Measurements from ENCODE around the gene TYW5. TPM values are rescaled to one million over a fixed set of nuclear protein-coding genes. Genes with fewer than 3 reads are reported as not detected.

Gene TYW5
- total and polyA plus RNA-seq, 5 donors: 1.7 to 3.5 (median 3.0) TPM

DNA sequence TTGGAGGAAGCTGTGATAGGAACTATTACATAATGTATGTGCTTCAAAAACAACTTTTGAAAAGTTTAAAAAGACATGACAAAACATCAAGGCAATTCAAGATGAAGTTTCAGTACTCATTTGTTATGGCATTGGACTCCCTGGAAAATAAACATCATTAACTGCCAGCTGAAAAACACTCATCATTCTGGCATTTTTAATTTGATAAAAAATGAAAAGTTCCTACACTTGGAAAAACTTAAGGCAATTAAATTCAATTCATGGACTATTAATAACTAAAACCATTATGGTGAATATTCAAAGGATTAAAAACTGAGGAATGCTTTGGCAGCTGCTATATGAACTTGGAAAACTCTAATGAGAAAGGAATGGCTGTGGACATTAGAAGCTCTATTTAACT, 8.5 kb downstream of the TYW5 start:
- DNase-seq (no peak), ATAC-seq (no peak)
- H3K4me1 ChIP-seq (ENCODE audit: control insufficient read depth, insufficient read depth, low read length): no peaks in the 10 kb centered on the region

DNA sequence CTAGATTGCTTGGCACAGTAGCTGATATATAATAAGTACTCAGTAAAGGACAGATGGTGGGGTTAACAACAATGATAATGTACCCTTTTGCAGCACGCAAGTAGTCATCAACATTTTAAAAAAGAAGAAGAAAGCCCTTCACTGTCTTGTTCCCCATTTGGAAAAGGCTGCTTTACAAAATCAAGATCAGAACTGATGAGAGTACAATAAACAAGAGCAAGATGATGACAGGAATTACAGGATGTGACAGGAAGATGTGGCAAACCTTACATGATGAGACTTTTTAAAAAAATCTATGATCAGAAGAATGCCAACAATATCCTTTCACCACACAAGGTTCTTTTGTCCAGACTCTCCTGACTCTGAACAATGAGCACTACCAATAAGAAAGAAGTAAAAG, 9.1 kb downstream of the TYW5 start:
- H3K4me3 ChIP-seq (ENCODE audit: low read length): no peak overlapping the region
- DNase-seq: no peak
- H3K4me1 ChIP-seq (ENCODE audit: control insufficient read depth, insufficient read depth, low read length): no peaks in the 10 kb centered on the region
- no peaks in the 10 kb centered on the region for H3K9me3 ChIP-seq (ENCODE audit: control insufficient read depth, low read length)
- ATAC-seq: no peak
- no peaks in the 10 kb centered on the region for H3K27me3 ChIP-seq (ENCODE audit: control insufficient read depth, insufficient read depth)
- 92% methylated on average over 1 of the region's 1 CpG for WGBS
- H3K27ac ChIP-seq (ENCODE audit: low read length): no peak overlapping the region
- intact Hi-C loops (cut with DNase I): no loop called here

More for the DNA sequence above, 8.5 kb downstream of the TYW5 start:
- Histone ChIP-seq H3K27me3 (ENCODE audit: control insufficient read depth, insufficient read depth) (no peaks in the 10 kb centered on the region), H3K9me3 (ENCODE audit: control insufficient read depth, low read length) (no peaks in the 10 kb centered on the region), H3K27ac (ENCODE audit: low read length) (no peak overlapping the region), H3K4me3 (ENCODE audit: low read length) (no peak overlapping the region)
- intact Hi-C loops (cut with DNase I): no loop called here

DNA sequence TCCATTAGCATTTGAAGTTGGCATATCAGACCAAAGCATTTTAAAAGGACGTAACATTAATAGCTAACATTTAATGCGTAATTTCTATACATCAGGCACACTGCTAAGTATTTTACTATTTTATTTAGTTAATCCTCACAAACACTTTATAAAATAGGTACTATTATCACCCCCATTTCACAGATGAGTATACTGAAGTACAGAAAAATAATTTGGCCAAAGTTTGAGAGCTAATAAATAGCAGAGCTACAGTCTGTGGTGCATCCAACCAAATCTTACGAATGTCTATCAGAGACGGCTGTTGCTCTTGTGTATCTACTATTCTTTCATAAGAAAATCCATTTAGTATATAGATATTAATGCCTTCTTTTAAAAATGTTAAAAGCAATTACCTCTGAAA, 11.9 kb downstream of the TYW5 start:
- intact Hi-C loops (cut with DNase I): no loop called here
- no peaks in the 10 kb centered on the region for H3K27me3 ChIP-seq (ENCODE audit: control insufficient read depth, insufficient read depth)
- H3K4me1 ChIP-seq (ENCODE audit: control insufficient read depth, insufficient read depth, low read length): no peaks in the 10 kb centered on the region
- no peaks in the 10 kb centered on the region for H3K9me3 ChIP-seq (ENCODE audit: control insufficient read depth, low read length)
- 92% methylated on average over 4 of the region's 4 CpGs for WGBS
- H3K27ac ChIP-seq (ENCODE audit: low read length): no peak overlapping the region
- DNase-seq: no peak
- no peak for ATAC-seq
- no peak overlapping the region for H3K4me3 ChIP-seq (ENCODE audit: low read length)

GRCh38 chr2:199940373-199940772, 14.9 kb downstream of the TYW5 start:
- H3K27me3 ChIP-seq (ENCODE audit: control insufficient read depth, insufficient read depth): no peaks in the 10 kb centered on the region
- H3K4me3 ChIP-seq (ENCODE audit: low read length): no peak overlapping the region
- no peaks in the 10 kb centered on the region for H3K9me3 ChIP-seq (ENCODE audit: control insufficient read depth, low read length)
- intact Hi-C loops (cut with DNase I): no loop called here
- H3K4me1 ChIP-seq (ENCODE audit: control insufficient read depth, insufficient read depth, low read length): no peaks in the 10 kb centered on the region
- H3K27ac ChIP-seq (ENCODE audit: low read length): no peak overlapping the region
- DNase-seq: no peak
- 85% methylated on average over 2 of the region's 2 CpGs for WGBS
- no peak for ATAC-seq

DNA sequence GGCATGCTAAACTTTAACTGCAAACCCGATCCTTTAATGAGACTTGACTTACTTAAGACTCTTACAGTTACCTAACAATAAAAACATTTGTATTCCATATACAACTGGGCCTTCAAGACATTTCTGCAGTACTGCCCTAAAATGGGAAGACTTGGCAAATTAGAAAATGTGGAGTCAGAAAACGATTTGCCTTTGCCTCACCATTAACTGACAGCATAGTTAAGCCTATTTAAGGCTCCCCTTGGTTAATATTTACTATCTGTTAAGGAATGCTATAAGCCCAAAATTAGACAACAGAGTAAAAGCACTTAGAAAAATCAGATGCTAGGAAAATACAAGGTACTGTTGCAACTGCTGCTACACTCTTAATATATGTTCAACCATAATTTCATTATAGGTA, 18.7 kb downstream of the TYW5 start:
- no peak for ATAC-seq
- no peaks in the 10 kb centered on the region for H3K27me3 ChIP-seq (ENCODE audit: control insufficient read depth, insufficient read depth)
- H3K4me3 ChIP-seq (ENCODE audit: low read length): no peak overlapping the region
- H3K4me1 ChIP-seq (ENCODE audit: control insufficient read depth, insufficient read depth, low read length): no peaks in the 10 kb centered on the region
- DNase-seq: no peak
- H3K27ac ChIP-seq (ENCODE audit: low read length): no peak overlapping the region
- intact Hi-C loops (cut with DNase I): no loop called here
- no peaks in the 10 kb centered on the region for H3K9me3 ChIP-seq (ENCODE audit: control insufficient read depth, low read length)
- WGBS: 87% methylated on average over 2 of the region's 2 CpGs

DNA sequence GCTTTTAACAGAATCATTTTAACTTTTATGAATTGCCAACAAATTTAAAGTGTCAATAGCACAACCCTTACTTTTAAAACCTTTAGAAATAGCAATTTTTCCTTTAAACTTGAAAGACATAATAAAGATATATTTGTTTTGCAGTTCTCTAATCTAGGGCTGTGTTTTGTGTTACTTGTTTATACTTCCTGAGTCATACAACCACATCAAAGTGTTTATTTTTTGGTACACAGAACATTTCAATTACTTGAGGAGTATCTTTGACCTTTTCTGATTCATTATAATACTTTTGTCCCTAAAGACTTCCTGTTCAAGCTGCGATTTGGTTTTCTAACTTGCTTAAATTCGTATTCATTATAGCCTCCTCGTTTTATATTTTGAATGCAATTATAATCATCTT, 21.8 kb downstream of the TYW5 start:
- Histone ChIP-seq H3K27me3 (ENCODE audit: control insufficient read depth, insufficient read depth) (no peaks in the 10 kb centered on the region), H3K4me1 (ENCODE audit: control insufficient read depth, insufficient read depth, low read length) (no peaks in the 10 kb centered on the region), H3K4me3 (ENCODE audit: low read length) (no peak overlapping the region), H3K9me3 (ENCODE audit: control insufficient read depth, low read length) (no peaks in the 10 kb centered on the region), H3K27ac (ENCODE audit: low read length) (no peak overlapping the region)
- DNase-seq: no peak
- intact Hi-C loops (cut with DNase I): no loop called here
- no peak for ATAC-seq
- WGBS: 78% methylated on average over 3 of the region's 3 CpGs

GRCh38 chr2:199932312-199932855, 22.9 kb downstream of the TYW5 start:
- Histone ChIP-seq H3K27me3 (ENCODE audit: control insufficient read depth, insufficient read depth) (no peaks in the 10 kb centered on the region), H3K4me1 (ENCODE audit: control insufficient read depth, insufficient read depth, low read length) (no peaks in the 10 kb centered on the region), H3K9me3 (ENCODE audit: control insufficient read depth, low read length) (no peaks in the 10 kb centered on the region), H3K4me3 (ENCODE audit: low read length) (no peak overlapping the region), H3K27ac (ENCODE audit: low read length) (no peak overlapping the region)
- DNase-seq (no peak), ATAC-seq (peak in 1 of 2 donors; percentile 14)
- intact Hi-C loops (cut with DNase I): no loop called here
- 78% methylated on average over 4 of the region's 4 CpGs for WGBS

DNA sequence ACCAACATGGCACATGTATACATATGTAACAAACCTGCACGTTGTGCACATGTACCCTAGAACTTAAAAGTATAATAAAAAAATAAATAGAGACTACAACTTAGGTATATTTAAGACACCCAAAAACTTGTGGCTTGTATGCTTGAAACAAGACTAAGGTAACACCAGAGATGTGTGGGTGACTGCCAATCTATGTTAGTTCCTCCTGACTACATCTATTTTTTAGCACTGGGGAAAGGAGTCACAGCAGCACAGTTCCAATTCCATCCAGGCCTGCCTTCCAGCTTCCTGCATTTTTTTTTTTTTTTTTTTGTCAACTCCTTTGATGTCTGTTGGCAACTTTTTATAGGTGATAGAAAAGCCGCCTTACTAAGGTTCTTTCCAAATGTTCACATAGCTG, 26.0 kb downstream of the TYW5 start:
- H3K4me1 ChIP-seq (ENCODE audit: control insufficient read depth, insufficient read depth, low read length): no peaks in the 10 kb centered on the region
- no peak overlapping the region for H3K4me3 ChIP-seq (ENCODE audit: low read length)
- DNase-seq (no peak), ATAC-seq (no peak)
- no peaks in the 10 kb centered on the region for H3K9me3 ChIP-seq (ENCODE audit: control insufficient read depth, low read length)
- H3K27me3 ChIP-seq (ENCODE audit: control insufficient read depth, insufficient read depth): no peaks in the 10 kb centered on the region
- no peak overlapping the region for H3K27ac ChIP-seq (ENCODE audit: low read length)
- intact Hi-C loops (cut with DNase I): no loop called here
- 85% methylated on average over 2 of the region's 2 CpGs for WGBS

DNA sequence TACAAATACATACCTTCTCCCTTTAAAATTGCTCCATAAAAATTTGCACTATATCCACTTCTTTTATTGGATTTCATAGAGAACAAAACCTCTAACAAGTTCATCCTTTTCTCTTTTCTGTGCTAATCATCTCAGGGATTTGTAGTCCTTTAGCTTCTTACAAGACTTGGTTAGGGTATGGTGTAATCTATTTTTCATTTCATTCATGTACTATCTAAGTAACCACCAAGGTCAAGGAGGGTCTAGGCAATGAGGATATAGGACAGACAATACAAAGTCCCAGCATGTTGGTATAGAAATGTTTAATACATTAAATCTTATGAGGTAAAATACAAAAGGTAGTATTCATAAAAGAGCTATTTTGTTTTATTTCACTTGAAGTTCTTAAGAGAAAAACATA, 26.7 kb downstream of the TYW5 start:
- H3K4me3 ChIP-seq (ENCODE audit: low read length): no peak overlapping the region
- ATAC-seq (no peak), DNase-seq (no peak)
- no peak overlapping the region for H3K27ac ChIP-seq (ENCODE audit: low read length)
- no peaks in the 10 kb centered on the region for H3K27me3 ChIP-seq (ENCODE audit: control insufficient read depth, insufficient read depth)
- H3K9me3 ChIP-seq (ENCODE audit: control insufficient read depth, low read length): no peaks in the 10 kb centered on the region
- intact Hi-C loops (cut with DNase I): no loop called here
- H3K4me1 ChIP-seq (ENCODE audit: control insufficient read depth, insufficient read depth, low read length): no peaks in the 10 kb centered on the region

DNA sequence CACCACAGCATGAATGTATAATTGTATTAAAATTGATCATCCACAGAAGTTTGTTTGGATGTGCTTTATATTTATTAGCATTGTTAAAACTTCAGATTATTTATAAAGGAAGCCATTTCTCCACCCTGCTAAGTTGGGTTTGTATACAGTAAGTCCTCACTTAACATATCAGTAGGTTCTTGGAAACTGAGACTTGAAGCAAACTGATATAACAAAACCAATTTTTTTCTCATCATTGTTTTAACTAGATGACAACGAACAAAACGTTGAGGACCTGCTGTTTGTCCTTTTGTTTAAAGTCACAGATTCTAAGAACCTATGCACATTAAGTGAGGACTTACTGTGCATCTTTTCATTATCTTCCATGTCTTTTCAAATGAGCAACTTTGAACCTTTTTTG, 27.1 kb downstream of the TYW5 start:
- 46% methylated on average over 2 of the region's 2 CpGs for WGBS
- H3K4me1 ChIP-seq (ENCODE audit: control insufficient read depth, insufficient read depth, low read length): no peaks in the 10 kb centered on the region
- no peaks in the 10 kb centered on the region for H3K9me3 ChIP-seq (ENCODE audit: control insufficient read depth, low read length)
- no peak overlapping the region for H3K4me3 ChIP-seq (ENCODE audit: low read length)
- no peaks in the 10 kb centered on the region for H3K27me3 ChIP-seq (ENCODE audit: control insufficient read depth, insufficient read depth)
- intact Hi-C loops (cut with DNase I): no loop called here
- ATAC-seq (no peak), DNase-seq (no peak)
- H3K27ac ChIP-seq (ENCODE audit: low read length): no peak overlapping the region

GRCh38 chr2:199926806-199927205, 28.5 kb downstream of the TYW5 start:
- no peaks in the 10 kb centered on the region for H3K9me3 ChIP-seq (ENCODE audit: control insufficient read depth, low read length)
- no peak for DNase-seq
- H3K27ac ChIP-seq (ENCODE audit: low read length): no peak overlapping the region
- intact Hi-C loops (cut with DNase I): no loop called here
- H3K27me3 ChIP-seq (ENCODE audit: control insufficient read depth, insufficient read depth): no peaks in the 10 kb centered on the region
- ATAC-seq: no peak
- WGBS: 58% methylated on average over 1 of the region's 1 CpG
- no peak overlapping the region for H3K4me3 ChIP-seq (ENCODE audit: low read length)
- H3K4me1 ChIP-seq (ENCODE audit: control insufficient read depth, insufficient read depth, low read length): no peaks in the 10 kb centered on the region

DNA sequence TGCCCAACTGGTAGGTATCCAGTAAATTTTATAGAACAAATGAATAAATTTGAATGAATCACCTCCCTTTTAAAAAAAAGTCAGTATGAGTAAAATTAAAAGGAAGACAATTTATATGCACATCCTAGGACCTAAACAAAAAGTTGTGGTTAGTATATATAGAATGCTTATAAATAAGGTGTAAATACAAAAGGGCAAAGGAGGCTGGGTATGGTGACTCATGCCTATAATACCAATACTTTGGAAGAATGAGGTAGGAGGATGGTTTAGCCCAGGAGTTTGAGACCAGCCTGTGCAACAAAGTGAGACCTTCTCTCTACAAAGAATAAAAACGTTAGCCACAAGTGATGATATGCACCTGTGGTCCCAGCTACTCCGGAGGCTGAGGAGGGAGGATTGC, 31.4 kb downstream of the TYW5 start:
- no peaks in the 10 kb centered on the region for H3K27me3 ChIP-seq (ENCODE audit: control insufficient read depth, insufficient read depth)
- WGBS: 70% methylated on average over 2 of the region's 2 CpGs
- DNase-seq: no peak
- H3K4me3 ChIP-seq (ENCODE audit: low read length): no peak overlapping the region
- H3K27ac ChIP-seq (ENCODE audit: low read length): no peak overlapping the region
- intact Hi-C loops (cut with DNase I): no loop called here
- no peaks in the 10 kb centered on the region for H3K9me3 ChIP-seq (ENCODE audit: control insufficient read depth, low read length)
- no peaks in the 10 kb centered on the region for H3K4me1 ChIP-seq (ENCODE audit: control insufficient read depth, insufficient read depth, low read length)
- no peak for ATAC-seq

All from right cardiac atrium (tissue), 5 donors.